Measurements from ENCODE around the gene CD69. TPM values are rescaled to one million over a fixed set of nuclear protein-coding genes. Genes with fewer than 3 reads are reported as not detected.

The CD69 gene
- total RNA-seq, 1 donor from 2014 or later = 1.6 TPM

DNA sequence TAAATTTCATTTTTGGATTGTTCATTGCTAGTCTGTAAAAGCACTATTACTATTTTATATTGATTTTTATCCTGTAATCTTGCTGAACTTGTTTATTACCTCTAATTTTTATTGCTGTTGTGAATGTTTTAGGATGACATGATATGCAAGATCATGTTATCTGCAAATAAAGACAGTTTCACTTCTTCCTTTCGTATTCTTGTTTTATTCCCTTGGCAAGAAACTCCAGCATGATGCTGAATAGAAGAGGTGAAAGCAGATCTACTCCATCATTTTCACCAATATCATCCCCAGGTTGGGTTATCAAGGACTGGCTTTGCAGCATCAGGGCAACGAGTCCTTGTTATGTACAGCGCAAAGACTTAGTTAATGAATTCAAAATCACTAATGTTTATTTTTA, 25.1 kb downstream of the CD69 start:
- H3K4me3 Mint-ChIP-seq = no peak overlapping the region
- H3K4me1 Mint-ChIP-seq (ENCODE audit: unreplicated experiment) = no peaks in the 10 kb centered on the region
- no peaks in the 10 kb centered on the region for H3K27me3 Mint-ChIP-seq
- DNase-seq (ENCODE audit: extremely low spot score, unreplicated experiment) = no peak
- H3K36me3 Mint-ChIP-seq = no peaks in the 10 kb centered on the region
- TF ChIP-seq, protein P1, sequence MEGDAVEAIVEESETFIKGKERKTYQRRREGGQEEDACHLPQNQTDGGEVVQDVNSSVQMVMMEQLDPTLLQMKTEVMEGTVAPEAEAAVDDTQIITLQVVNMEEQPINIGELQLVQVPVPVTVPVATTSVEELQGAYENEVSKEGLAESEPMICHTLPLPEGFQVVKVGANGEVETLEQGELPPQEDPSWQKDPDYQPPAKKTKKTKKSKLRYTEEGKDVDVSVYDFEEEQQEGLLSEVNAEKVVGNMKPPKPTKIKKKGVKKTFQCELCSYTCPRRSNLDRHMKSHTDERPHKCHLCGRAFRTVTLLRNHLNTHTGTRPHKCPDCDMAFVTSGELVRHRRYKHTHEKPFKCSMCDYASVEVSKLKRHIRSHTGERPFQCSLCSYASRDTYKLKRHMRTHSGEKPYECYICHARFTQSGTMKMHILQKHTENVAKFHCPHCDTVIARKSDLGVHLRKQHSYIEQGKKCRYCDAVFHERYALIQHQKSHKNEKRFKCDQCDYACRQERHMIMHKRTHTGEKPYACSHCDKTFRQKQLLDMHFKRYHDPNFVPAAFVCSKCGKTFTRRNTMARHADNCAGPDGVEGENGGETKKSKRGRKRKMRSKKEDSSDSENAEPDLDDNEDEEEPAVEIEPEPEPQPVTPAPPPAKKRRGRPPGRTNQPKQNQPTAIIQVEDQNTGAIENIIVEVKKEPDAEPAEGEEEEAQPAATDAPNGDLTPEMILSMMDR (conservative IDR thresholded peaks at IDR 0.05) = no peak
- no peak overlapping the region for H3K27ac Mint-ChIP-seq
- no peaks in the 10 kb centered on the region for H3K9me3 Mint-ChIP-seq

DNA sequence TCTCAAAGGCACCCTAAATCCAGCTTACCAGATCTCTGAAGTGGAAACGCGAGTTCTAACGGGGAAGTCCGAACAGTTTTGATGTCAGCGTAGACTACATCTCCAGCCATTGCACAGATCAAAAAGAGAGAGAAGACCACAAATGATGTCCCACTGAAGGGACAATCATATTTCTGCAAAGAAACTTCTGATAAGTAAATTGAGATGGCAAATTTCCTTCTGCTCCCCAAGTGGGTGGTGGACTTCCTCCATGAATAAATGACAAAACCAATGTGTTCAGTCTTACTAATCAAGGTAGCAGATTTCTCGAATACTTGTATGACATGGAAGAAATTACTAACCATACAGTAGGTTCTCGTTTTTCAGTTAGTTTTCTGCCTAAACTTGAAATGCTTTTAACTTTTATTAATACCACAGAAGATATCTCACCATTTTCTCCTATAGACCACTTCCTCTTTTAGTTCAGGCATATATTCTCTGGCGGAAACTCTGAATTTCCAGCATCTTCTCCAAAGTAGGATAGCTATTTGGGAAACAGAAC, 27.7 kb downstream of the CD69 start, which contains the start of gene CLECL1:
Gene CLECL1 (minus strand): TSS at position 177 of the 541 bp plus-strand sequence.
- Mint-ChIP-seq H3K36me3 (no peaks in the 10 kb centered on the region), H3K4me1 (ENCODE audit: unreplicated experiment) (no peaks in the 10 kb centered on the region), H3K27ac (no peak within 1 kb of the TSS), H3K9me3 (no peaks in the 10 kb centered on the region), H3K27me3 (no peaks in the 10 kb centered on the region), H3K4me3 (no peak within 1 kb of the TSS)
- DNase-seq (ENCODE audit: extremely low spot score, unreplicated experiment) = no peak
- TF ChIP-seq, protein P1 (conservative IDR thresholded peaks at IDR 0.05) = no peak

DNA sequence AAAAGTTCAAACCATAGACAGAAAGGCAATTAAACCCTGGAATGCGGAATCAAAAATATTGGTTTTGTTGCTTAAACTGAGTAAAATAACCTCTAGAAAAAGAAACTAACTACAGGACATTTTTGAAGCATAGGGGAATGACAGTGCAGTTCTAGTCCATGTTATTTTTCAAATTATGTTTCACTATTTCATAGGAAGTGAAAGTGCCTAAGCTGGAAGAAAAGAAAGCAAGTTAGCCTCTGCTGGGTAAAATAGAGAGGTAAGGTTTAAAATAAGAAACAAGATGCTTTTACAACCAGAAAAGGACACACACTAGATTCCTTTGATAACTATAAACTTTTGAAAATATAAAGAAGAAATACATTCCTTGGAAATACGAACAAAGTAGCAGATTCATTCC, 28.9 kb downstream of the CD69 start:
- Mint-ChIP-seq H3K36me3 (no peaks in the 10 kb centered on the region), H3K4me3 (no peak overlapping the region), H3K27me3 (no peaks in the 10 kb centered on the region), H3K9me3 (no peaks in the 10 kb centered on the region), H3K27ac (no peak overlapping the region), H3K4me1 (ENCODE audit: unreplicated experiment) (no peaks in the 10 kb centered on the region)
- TF ChIP-seq, protein P1 (conservative IDR thresholded peaks at IDR 0.05) = no peak
- DNase-seq (ENCODE audit: extremely low spot score, unreplicated experiment) = no peak

DNA sequence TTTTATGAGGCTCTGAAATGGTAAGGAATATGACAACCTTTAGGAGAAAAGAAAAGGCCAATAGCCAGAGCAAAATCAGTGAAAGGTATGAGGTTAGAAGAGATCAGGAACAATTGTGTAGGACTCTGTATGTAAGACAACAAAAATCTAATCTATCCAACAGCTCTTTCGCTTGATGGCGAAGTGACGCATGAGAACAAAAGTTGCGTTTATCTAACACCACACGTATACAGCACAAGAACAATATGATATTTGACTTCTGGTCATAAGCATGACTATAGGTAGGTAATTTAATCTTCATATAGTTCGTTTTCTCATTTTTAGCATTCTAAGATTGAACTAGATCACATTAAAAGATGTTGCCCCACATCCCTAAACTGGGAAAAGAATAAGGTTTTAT, 29.3 kb downstream of the CD69 start:
- H3K27me3 Mint-ChIP-seq = no peaks in the 10 kb centered on the region

DNA sequence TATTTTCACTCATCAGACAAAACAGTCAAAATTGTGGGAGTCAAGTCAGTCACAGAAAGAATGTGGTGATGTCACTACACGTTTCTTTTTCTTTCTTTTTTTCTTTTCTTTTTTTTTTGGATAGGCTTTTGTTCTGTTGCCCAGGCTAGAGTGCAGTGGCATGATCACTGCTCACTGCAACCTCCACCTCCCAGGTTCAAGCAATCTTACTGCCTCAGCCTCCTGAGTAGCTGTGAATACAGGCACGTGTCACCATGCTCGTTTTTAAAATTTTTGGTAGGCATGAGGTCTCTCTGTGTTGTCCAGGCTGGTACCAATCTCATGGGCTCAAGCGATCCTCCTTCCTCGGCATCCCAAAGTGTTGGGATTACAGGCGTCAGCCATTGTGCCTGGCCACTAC, 30.1 kb downstream of the CD69 start:
- TF ChIP-seq, protein P1 (conservative IDR thresholded peaks at IDR 0.05) = no peak
- Mint-ChIP-seq H3K9me3 (no peaks in the 10 kb centered on the region), H3K27ac (no peak overlapping the region), H3K36me3 (no peaks in the 10 kb centered on the region), H3K4me3 (no peak overlapping the region), H3K4me1 (ENCODE audit: unreplicated experiment) (no peaks in the 10 kb centered on the region), H3K27me3 (no peaks in the 10 kb centered on the region)
- no peak for DNase-seq (ENCODE audit: extremely low spot score, unreplicated experiment)

More for the DNA sequence above, 29.3 kb downstream of the CD69 start:
- TF ChIP-seq, protein P1 (conservative IDR thresholded peaks at IDR 0.05) = no peak
- no peak for DNase-seq (ENCODE audit: extremely low spot score, unreplicated experiment)
- Mint-ChIP-seq H3K36me3 (no peaks in the 10 kb centered on the region), H3K4me3 (no peak overlapping the region), H3K27ac (no peak overlapping the region), H3K9me3 (no peaks in the 10 kb centered on the region), H3K4me1 (ENCODE audit: unreplicated experiment) (no peaks in the 10 kb centered on the region)

DNA sequence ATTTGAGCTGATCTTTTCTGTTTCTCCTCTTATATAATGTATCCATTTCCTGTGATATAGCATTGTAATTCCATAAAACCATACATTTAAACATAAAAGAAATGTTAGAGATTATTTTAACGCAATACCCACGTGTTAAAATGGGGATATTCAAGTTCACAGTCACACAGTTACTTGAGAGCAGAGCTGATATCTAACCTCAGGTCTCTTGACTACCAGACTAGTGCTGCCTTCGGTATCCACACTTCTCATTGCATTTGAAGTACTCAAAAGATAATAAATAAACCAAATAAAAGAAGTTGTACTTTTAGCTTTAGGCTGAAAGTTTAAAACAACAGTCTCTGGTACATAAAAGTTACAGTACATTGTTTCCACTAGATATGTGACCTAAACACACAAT, 30.7 kb downstream of the CD69 start:
- DNase-seq (ENCODE audit: extremely low spot score, unreplicated experiment) = no peak
- Mint-ChIP-seq H3K27ac (no peak overlapping the region), H3K27me3 (no peaks in the 10 kb centered on the region), H3K4me3 (no peak overlapping the region), H3K4me1 (ENCODE audit: unreplicated experiment) (no peaks in the 10 kb centered on the region), H3K36me3 (no peaks in the 10 kb centered on the region), H3K9me3 (no peaks in the 10 kb centered on the region)
- TF ChIP-seq, protein P1 (conservative IDR thresholded peaks at IDR 0.05) = no peak

Data from type B pancreatic cell (in vitro differentiated cells).